WTC11 (cell line): Measurements from ENCODE around the gene MRPL24. TPM values are rescaled to one million over a fixed set of nuclear protein-coding genes. Genes with fewer than 3 reads are reported as not detected.

ENCODE experiments used
- CDX4 ChIP-seq: fragments of 250-450 bp; sonication (Bioruptor Pico); IDR thresholded peaks from 2 replicates; pipeline ENCODE4 v1.9.0; 2021; ENCODE audit warnings: moderate library complexity, mild to moderate bottlenecking, inconsistent platforms, borderline replicate concordance
- CREB1 ChIP-seq: sonication (generic); formaldehyde crosslinking; IDR thresholded peaks from 2 replicates; pipeline ENCODE4 v1.8.0; 2023; ENCODE audit warnings: mild to moderate bottlenecking, missing genetic modification reagents
- E2F5 ChIP-seq: sonication (generic); formaldehyde crosslinking; IDR thresholded peaks from 2 replicates; pipeline ENCODE4 v1.8.1; 2022; ENCODE audit warnings: mild to moderate bottlenecking, moderate library complexity, missing genetic modification reagents
- ELF4 ChIP-seq: sonication (generic); formaldehyde crosslinking; IDR thresholded peaks from 2 replicates; pipeline ENCODE4 v1.8.1; 2022; ENCODE audit warnings: low read depth, mild to moderate bottlenecking, moderate library complexity, missing genetic modification reagents
- ERG ChIP-seq: fragments of 250-450 bp; sonication (Bioruptor Pico); IDR thresholded peaks from 2 replicates; pipeline ENCODE4 v1.8.0; 2021; ENCODE audit warnings: mild to moderate bottlenecking
- ESRRA ChIP-seq: sonication (generic); formaldehyde crosslinking; IDR thresholded peaks from 2 replicates; pipeline ENCODE4 v1.8.1; 2022; ENCODE audit warnings: mild to moderate bottlenecking, missing genetic modification reagents, borderline replicate concordance
- ETV6 ChIP-seq: sonication (generic); formaldehyde crosslinking; IDR thresholded peaks from 2 replicates; pipeline ENCODE4 v1.8.1; 2022; ENCODE audit warnings: mild to moderate bottlenecking, missing genetic modification reagents
- FOXJ3 ChIP-seq: sonication (generic); formaldehyde crosslinking; IDR thresholded peaks from 2 replicates; pipeline ENCODE4 v1.9.0; 2021; ENCODE audit warnings: missing genetic modification reagents, mild to moderate bottlenecking, borderline replicate concordance
- KAT7 ChIP-seq: sonication (generic); formaldehyde crosslinking; IDR thresholded peaks from 2 replicates; pipeline ENCODE4 v1.8.1; 2023; ENCODE audit warnings: missing genetic modification reagents, mild to moderate bottlenecking, borderline replicate concordance
- NFYB ChIP-seq: sonication (generic); formaldehyde crosslinking; conservative IDR thresholded peaks from 2 replicates; pipeline ENCODE4 v1.8.0; 2022; ENCODE audit warnings: low read depth, missing genetic modification reagents
- NR2C2 ChIP-seq: sonication (generic); formaldehyde crosslinking; IDR thresholded peaks from 2 replicates; pipeline ENCODE4 v1.8.0; 2022; ENCODE audit warnings: mild to moderate bottlenecking, missing genetic modification reagents
- PREB ChIP-seq: sonication (generic); formaldehyde crosslinking; IDR thresholded peaks from 2 replicates; pipeline ENCODE4 v1.8.1; 2022; ENCODE audit warnings: mild to moderate bottlenecking, missing genetic modification reagents, moderate library complexity, borderline replicate concordance
- RELA ChIP-seq: sonication (generic); formaldehyde crosslinking; IDR thresholded peaks from 2 replicates; pipeline ENCODE4 v1.8.1; 2022; ENCODE audit warnings: missing genetic modification reagents, mild to moderate bottlenecking, borderline replicate concordance
- SMAD4 ChIP-seq: sonication (generic); formaldehyde crosslinking; IDR thresholded peaks from 2 replicates; pipeline ENCODE4 v1.8.0; 2022; ENCODE audit warnings: mild to moderate bottlenecking, missing genetic modification reagents
- SOX15 ChIP-seq: fragments of 250-450 bp; sonication (Bioruptor Pico); IDR thresholded peaks from 2 replicates; pipeline ENCODE4 v1.9.0; 2021; ENCODE audit warnings: mild to moderate bottlenecking
- SP1 ChIP-seq: sonication (generic); formaldehyde crosslinking; conservative IDR thresholded peaks from 2 replicates; pipeline ENCODE4 v1.8.1; 2022; ENCODE audit warnings: missing genetic modification reagents
- TCF7 ChIP-seq: sonication (generic); formaldehyde crosslinking; IDR thresholded peaks from 2 replicates; pipeline ENCODE4 v1.8.0; 2022; ENCODE audit warnings: mild to moderate bottlenecking, low read depth, missing genetic modification reagents, moderate library complexity
- TEAD4 ChIP-seq: sonication (generic); formaldehyde crosslinking; IDR thresholded peaks from 2 replicates; pipeline ENCODE4 v1.8.0; 2022; ENCODE audit warnings: mild to moderate bottlenecking, missing genetic modification reagents
- TP53 ChIP-seq: sonication (generic); formaldehyde crosslinking; IDR thresholded peaks from 2 replicates; pipeline ENCODE4 v1.8.1; 2023; ENCODE audit warnings: mild to moderate bottlenecking, missing genetic modification reagents
- ZBTB21 ChIP-seq: sonication (generic); formaldehyde crosslinking; IDR thresholded peaks from 2 replicates; pipeline ENCODE4 v1.8.1; 2023; ENCODE audit warnings: mild to moderate bottlenecking, missing genetic modification reagents, borderline replicate concordance
- ZNF232 ChIP-seq: sonication (generic); formaldehyde crosslinking; IDR thresholded peaks from 2 replicates; pipeline ENCODE4 v1.8.0; 2022; ENCODE audit warnings: mild to moderate bottlenecking, missing genetic modification reagents
- ZNF263 ChIP-seq: sonication (generic); formaldehyde crosslinking; IDR thresholded peaks from 2 replicates; pipeline ENCODE4 v1.8.1; 2022; ENCODE audit warnings: low read depth, mild to moderate bottlenecking, moderate library complexity, missing genetic modification reagents
- ZNF281 ChIP-seq: sonication (generic); formaldehyde crosslinking; IDR thresholded peaks from 2 replicates; pipeline ENCODE4 v1.8.0; 2023; ENCODE audit warnings: mild to moderate bottlenecking, missing genetic modification reagents
- ZNF512 ChIP-seq: sonication (generic); formaldehyde crosslinking; IDR thresholded peaks from 2 replicates; pipeline ENCODE4 v1.8.1; 2022; ENCODE audit warnings: missing genetic modification reagents, borderline replicate concordance
- ZNF671 ChIP-seq: fragments of 250-450 bp; sonication (Bioruptor Pico); IDR thresholded peaks from 2 replicates; pipeline ENCODE4 v1.8.0; 2021; ENCODE audit warnings: mild to moderate bottlenecking
- total RNA-seq: library from RNA; stranded (reverse); gene quantifications from 3 replicates; pipeline ENCODE4 v1.2.3, GENCODE V29; 2021
- TF ChIP-seq, protein P1 (sequence below): fragments of 250-450 bp; sonication (Bioruptor Pico); conservative IDR thresholded peaks from 2 replicates; pipeline ENCODE4 v1.9.0; 2021; ENCODE audit warnings: mild to moderate bottlenecking
- TF ChIP-seq, protein P2 (sequence below): sonication (generic); formaldehyde crosslinking; IDR thresholded peaks from 2 replicates; pipeline ENCODE4 v1.8.0; 2022; ENCODE audit warnings: mild to moderate bottlenecking, missing genetic modification reagents

MRPL24 gene
- total RNA-seq, 1 experiment from 2014 or later = 35.2 TPM

DNA sequence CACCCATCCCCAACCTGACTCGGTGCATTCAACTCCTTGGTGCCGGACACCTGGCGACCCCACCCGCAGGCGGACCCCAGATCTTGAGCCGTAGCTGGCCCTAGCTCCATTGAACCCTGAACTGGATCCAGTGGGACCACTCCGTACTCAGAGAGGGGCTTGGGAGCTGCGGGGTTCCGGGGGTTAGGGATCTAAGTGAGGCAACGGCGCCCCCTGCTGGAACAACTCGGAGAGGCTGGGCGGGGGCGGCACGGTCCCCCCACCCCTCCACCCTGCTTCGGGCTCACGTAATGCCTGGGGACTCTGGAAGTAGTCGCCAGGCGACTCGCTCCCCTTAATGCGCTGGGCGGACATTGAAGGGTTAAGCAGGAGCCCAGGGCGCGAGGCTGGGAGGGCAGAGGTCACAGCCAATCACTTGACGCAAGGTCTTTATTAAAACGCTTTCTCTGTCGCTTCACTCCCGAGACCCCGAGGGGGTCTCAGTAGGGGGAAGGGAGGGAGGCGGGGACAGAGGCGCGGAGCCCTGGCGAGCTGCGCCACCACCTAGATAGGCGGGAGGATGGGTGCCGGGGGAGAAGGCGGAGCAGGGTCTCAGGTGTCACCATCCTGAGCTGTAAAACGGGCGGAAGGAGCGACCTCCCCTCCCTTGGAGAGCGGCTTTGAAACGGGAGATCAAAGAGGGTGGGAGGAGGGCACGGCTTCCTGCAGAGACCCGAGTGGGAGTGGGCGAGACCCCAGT, 34.8 kb downstream of the MRPL24 start (continued):
- TF ChIP-seq FOXJ3 (CRISPR knock-in tag) (no peak), KAT7 (CRISPR knock-in tag) (0 out of 2 replicates have a peak, but pooled peaks have one; percentile 2), TEAD4 (CRISPR knock-in tag) (no peak), ZNF263 (CRISPR knock-in tag) (no peak), ZNF512 (CRISPR knock-in tag) (no peak), RELA (CRISPR knock-in tag) (no peak), SMAD4 (no peak), CDX4 (no peak), PREB (CRISPR knock-in tag) (no peak), ZNF232 (0 out of 2 replicates have a peak, but pooled peaks have one; percentile 55), ZNF671 (CRISPR knock-in tag) (0 out of 2 replicates have a peak, but pooled peaks have one; percentile 22), ESRRA (CRISPR knock-in tag) (0 out of 2 replicates have a peak, but pooled peaks have one; percentile 45), ELF4 (CRISPR knock-in tag) (no peak), ZNF281 (CRISPR knock-in tag) (peak; percentile 59; the same call in 1 of the 2 replicates), CREB1 (CRISPR knock-in tag) (no peak), NR2C2 (CRISPR knock-in tag) (peak; percentile 15; the same call in 1 of the 2 replicates), TCF7 (no peak), ZBTB21 (no peak; the same call in 1 of the 2 replicates), E2F5 (CRISPR knock-in tag) (no peak), SOX15 (CRISPR knock-in tag) (no peak), ETV6 (CRISPR knock-in tag) (0 out of 2 replicates have a peak, but pooled peaks have one; percentile 48), TP53 (CRISPR knock-in tag) (no peak), SP1 (CRISPR knock-in tag) (peak; percentile 49; the same call in 1 of the 2 replicates), ERG (CRISPR knock-in tag) (0 out of 2 replicates have a peak, but pooled peaks have one; percentile 27), NFYB (CRISPR knock-in tag) (no peak)
- TF ChIP-seq, protein P1, sequence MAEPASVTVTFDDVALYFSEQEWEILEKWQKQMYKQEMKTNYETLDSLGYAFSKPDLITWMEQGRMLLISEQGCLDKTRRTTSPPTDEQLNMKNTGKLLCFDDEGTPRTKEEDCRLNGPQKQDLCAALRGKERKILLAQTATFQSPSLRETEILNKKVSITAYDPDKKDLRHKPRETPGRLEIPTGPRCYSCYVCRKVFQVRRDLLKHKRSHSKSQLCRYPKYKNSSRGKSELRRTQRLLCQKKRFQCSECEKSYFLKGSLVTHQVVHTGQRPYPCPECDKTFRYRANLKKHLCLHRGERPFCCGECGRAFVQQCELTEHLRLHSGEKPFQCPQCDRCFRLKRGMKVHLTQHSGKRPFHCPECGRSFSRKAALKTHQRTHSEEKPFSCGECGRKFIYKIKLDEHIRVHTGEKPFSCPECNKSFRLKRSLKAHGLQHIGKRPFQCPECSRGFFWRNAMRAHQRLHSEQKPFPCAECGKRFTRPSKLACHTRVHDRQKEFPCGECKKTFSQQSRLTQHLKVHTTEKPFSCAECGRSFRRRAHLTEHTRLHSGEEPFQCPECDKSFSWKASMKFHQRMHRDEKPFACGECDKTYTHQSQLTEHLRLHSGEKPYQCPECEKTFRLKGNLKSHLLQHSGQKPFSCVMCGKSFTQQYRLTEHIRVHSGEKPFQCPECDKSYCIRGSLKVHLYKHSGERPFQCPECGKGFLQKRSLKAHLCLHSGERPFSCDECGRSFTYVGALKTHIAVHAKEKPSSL (CRISPR knock-in tag) = no peak
- TF ChIP-seq, protein P2, sequence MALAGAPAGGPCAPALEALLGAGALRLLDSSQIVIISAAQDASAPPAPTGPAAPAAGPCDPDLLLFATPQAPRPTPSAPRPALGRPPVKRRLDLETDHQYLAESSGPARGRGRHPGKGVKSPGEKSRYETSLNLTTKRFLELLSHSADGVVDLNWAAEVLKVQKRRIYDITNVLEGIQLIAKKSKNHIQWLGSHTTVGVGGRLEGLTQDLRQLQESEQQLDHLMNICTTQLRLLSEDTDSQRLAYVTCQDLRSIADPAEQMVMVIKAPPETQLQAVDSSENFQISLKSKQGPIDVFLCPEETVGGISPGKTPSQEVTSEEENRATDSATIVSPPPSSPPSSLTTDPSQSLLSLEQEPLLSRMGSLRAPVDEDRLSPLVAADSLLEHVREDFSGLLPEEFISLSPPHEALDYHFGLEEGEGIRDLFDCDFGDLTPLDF (CRISPR knock-in tag) = no peak
